Glutamatergic neuron (in vitro differentiated cells): ENCODE measurements around the gene ESRRG. TPM values are rescaled to one million over a fixed set of nuclear protein-coding genes. Genes with fewer than 3 reads are reported as not detected.

Experiments used
- DNase-seq: peaks from one replicate; pipeline ENCODE4 v3.0.0; 2022
- H3K27ac Mint-ChIP-seq: one replicate; pipeline ENCODE4 v1.8.0; 2020; ENCODE audit warnings: mild to moderate bottlenecking, mixed read lengths, inconsistent platforms; ENCODE audit not compliant: unreplicated experiment
- H3K27me3 Mint-ChIP-seq: one replicate; pipeline ENCODE4 v1.8.0; 2020; ENCODE audit warnings: mild to moderate bottlenecking, moderate library complexity, mixed read lengths, inconsistent platforms; ENCODE audit not compliant: unreplicated experiment
- H3K36me3 Mint-ChIP-seq: one replicate; pipeline ENCODE4 v1.8.0; 2020; ENCODE audit warnings: mild to moderate bottlenecking, mixed read lengths, inconsistent platforms; ENCODE audit not compliant: unreplicated experiment
- H3K4me1 Mint-ChIP-seq: one replicate; pipeline ENCODE4 v1.8.0; 2020; ENCODE audit warnings: mild to moderate bottlenecking, low read depth, mixed read lengths, inconsistent platforms; ENCODE audit not compliant: unreplicated experiment
- H3K4me3 Mint-ChIP-seq: one replicate; pipeline ENCODE4 v1.8.0; 2020; ENCODE audit warnings: mild to moderate bottlenecking, mixed read lengths, inconsistent platforms; ENCODE audit not compliant: unreplicated experiment
- H3K9me3 Mint-ChIP-seq: one replicate; pipeline ENCODE4 v1.8.0; 2020; ENCODE audit warnings: mild to moderate bottlenecking, moderate library complexity, mixed read lengths, inconsistent platforms; ENCODE audit not compliant: unreplicated experiment
- total RNA-seq: library from RNA; stranded (reverse); fragmentation: NEBNext Ultra II Directional; extraction: Animal tissue kit (Norgen Biotek cat#: 25700); gene quantifications from one replicate; pipeline ENCODE4 v1.2.1, GENCODE V29; 2021; ENCODE audit not compliant: unreplicated experiment
- TF ChIP-seq, protein P1 (sequence below): fragments of 200-600 bp; sonication (generic); IDR thresholded peaks from one replicate; pipeline ENCODE4 v1.5.0; 2021; ENCODE audit not compliant: partially characterized antibody, unreplicated experiment

ESRRG gene
- total RNA-seq, 1 donor from 2014 or later: 9.0 TPM

- no peak for DNase-seq
- H3K4me3 Mint-ChIP-seq: no peak overlapping the region
- no peaks in the 10 kb centered on the region for H3K36me3 Mint-ChIP-seq
- peaks cover 6% of the 10 kb centered on the region for H3K4me1 Mint-ChIP-seq
- peaks cover 4% of the 10 kb centered on the region for H3K27me3 Mint-ChIP-seq
- no peaks in the 10 kb centered on the region for H3K9me3 Mint-ChIP-seq
- no peak overlapping the region for H3K27ac Mint-ChIP-seq
- TF ChIP-seq, protein P1, sequence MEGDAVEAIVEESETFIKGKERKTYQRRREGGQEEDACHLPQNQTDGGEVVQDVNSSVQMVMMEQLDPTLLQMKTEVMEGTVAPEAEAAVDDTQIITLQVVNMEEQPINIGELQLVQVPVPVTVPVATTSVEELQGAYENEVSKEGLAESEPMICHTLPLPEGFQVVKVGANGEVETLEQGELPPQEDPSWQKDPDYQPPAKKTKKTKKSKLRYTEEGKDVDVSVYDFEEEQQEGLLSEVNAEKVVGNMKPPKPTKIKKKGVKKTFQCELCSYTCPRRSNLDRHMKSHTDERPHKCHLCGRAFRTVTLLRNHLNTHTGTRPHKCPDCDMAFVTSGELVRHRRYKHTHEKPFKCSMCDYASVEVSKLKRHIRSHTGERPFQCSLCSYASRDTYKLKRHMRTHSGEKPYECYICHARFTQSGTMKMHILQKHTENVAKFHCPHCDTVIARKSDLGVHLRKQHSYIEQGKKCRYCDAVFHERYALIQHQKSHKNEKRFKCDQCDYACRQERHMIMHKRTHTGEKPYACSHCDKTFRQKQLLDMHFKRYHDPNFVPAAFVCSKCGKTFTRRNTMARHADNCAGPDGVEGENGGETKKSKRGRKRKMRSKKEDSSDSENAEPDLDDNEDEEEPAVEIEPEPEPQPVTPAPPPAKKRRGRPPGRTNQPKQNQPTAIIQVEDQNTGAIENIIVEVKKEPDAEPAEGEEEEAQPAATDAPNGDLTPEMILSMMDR: no peak
Observed at GRCh38 chr1:216475659-216476276, 247.5 kb downstream of the ESRRG start.

DNA sequence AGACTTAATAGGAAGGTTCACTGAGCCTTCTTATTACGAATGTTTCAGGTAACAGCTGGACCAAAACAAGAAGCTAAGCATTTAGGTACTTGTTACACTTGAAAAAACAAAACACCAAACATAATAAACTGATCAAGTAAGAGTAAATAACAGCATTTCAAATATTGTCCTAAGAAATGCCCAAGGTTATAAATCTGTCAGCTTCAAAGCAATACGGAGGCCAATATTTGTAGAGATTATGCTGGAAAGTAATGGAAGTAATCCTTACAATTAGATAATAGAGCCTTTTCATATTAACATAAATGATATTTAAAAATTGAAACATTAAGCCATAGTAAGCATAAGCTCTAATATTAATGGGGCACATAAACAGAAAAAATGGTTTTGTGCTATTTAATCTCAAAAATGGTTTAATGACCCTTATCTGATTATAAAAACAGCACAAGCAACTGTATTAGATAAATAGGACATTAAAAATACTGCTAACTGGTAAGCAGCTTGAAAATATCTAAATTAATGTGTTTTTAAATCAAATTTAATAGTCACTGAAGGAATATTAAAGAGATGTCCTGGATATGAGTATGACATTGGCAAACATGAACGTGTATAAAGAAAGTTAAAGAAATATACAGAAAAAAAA is 256.9 kb downstream of the ESRRG start:
- DNase-seq: no peak
- TF ChIP-seq, protein P1: no peak
- H3K4me3 Mint-ChIP-seq: no peak overlapping the region
- H3K4me1 Mint-ChIP-seq: no peaks in the 10 kb centered on the region
- no peak overlapping the region for H3K27ac Mint-ChIP-seq
- H3K27me3 Mint-ChIP-seq: no peaks in the 10 kb centered on the region
- no peaks in the 10 kb centered on the region for H3K36me3 Mint-ChIP-seq
- H3K9me3 Mint-ChIP-seq: no peaks in the 10 kb centered on the region

DNA sequence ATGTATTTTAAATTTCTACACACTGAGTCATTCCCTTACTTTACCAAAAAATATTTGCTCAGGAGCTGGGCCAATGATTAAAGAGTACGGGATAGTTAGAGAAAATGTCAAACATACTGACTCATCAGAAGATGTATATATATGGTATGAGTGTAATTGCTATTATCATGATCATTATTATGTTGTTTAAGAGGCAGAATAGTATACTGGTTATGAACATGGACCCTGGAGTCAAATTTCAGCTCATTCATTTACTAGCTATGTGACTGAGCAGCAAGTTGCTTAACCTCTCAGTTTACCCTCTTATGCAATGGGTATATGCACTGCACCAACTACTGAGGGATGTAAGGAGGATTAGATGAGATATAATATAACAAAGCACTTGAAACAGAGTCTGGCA is 258.7 kb downstream of the ESRRG start:
- no peak overlapping the region for H3K4me3 Mint-ChIP-seq
- H3K4me1 Mint-ChIP-seq: no peaks in the 10 kb centered on the region
- no peak for DNase-seq

GRCh38 chr1:216462066-216462775 is 261.0 kb downstream of the ESRRG start:
- H3K27me3 Mint-ChIP-seq: no peaks in the 10 kb centered on the region
- no peaks in the 10 kb centered on the region for H3K9me3 Mint-ChIP-seq
- no peaks in the 10 kb centered on the region for H3K4me1 Mint-ChIP-seq
- H3K27ac Mint-ChIP-seq: no peak overlapping the region
- no peaks in the 10 kb centered on the region for H3K36me3 Mint-ChIP-seq
- no peak for DNase-seq
- TF ChIP-seq, protein P1: no peak
- H3K4me3 Mint-ChIP-seq: no peak overlapping the region

More for the DNA sequence above, 258.7 kb downstream of the ESRRG start:
- Mint-ChIP-seq H3K27ac (no peak overlapping the region), H3K36me3 (no peaks in the 10 kb centered on the region), H3K27me3 (no peaks in the 10 kb centered on the region), H3K9me3 (no peaks in the 10 kb centered on the region)
- TF ChIP-seq, protein P1: no peak

DNA sequence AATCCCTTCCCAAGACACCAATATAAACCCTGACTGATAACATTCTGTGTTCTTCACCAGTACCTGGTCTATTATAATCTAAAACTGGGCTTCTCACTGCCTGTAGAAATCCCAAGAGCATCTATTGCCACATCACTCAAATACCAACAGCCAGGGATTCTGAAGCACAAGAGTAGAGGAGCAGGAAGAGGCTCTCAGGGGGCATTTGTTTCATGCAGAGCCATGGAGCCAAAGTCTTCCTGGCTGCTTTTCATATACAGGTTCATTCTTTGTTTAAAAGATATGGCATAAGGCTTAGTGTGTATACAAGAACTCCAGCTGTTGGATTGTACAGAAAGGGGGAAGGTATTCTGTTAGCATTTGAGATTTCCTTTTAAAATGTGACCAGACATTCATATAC is 261.8 kb downstream of the ESRRG start:
- no peak for DNase-seq
- peaks cover 3% of the 10 kb centered on the region for H3K4me1 Mint-ChIP-seq
- TF ChIP-seq, protein P1: no peak
- no peaks in the 10 kb centered on the region for H3K9me3 Mint-ChIP-seq
- no peak overlapping the region for H3K27ac Mint-ChIP-seq
- no peaks in the 10 kb centered on the region for H3K27me3 Mint-ChIP-seq
- H3K36me3 Mint-ChIP-seq: no peaks in the 10 kb centered on the region
- no peak overlapping the region for H3K4me3 Mint-ChIP-seq
